Upper lobe of left lung (tissue), 6 donors: ENCODE results near the gene OR10G4. TPM values are rescaled to one million over a fixed set of nuclear protein-coding genes. Genes with fewer than 3 reads are reported as not detected.

Source experiments
- ATAC-seq, 2 donors: fragments of 200-7000 bp; cut with Tn5 transposase; one replicate each; pipeline ENCODE4 v1.9.1; 2022; ENCODE audit warnings: mild to moderate bottlenecking in 2 of 2, moderate library complexity in 2 of 2; ENCODE audit not compliant: low FRiP score in 2 of 2
- DNase-seq, 2 donors: peaks; one replicate each; pipeline ENCODE4 v3.0.0-alpha.2; 2019 to 2020
- H3K27ac ChIP-seq, 4 donors: fragments of 200-600 bp; sonication (generic); one replicate each; pipeline ENCODE4 v1.5.1; 2016 to 2019
- H3K27me3 ChIP-seq, 4 donors: fragments of 200-600 bp; sonication (generic); one replicate each; pipeline ENCODE4 v1.5.1; 2017 to 2019
- H3K36me3 ChIP-seq, 4 donors: fragments of 200-600 bp; sonication (generic); one replicate each; pipeline ENCODE4 v1.5.1; 2016 to 2019
- H3K4me1 ChIP-seq, 4 donors: fragments of 200-600 bp; sonication (generic); one replicate each; pipeline ENCODE4 v1.5.1; 2018 to 2019
- H3K4me3 ChIP-seq, 4 donors: fragments of 200-600 bp; sonication (generic); one replicate each; pipeline ENCODE4 v1.5.1; 2017 to 2019; ENCODE audit warnings: mild to moderate bottlenecking in 2 of 4, moderate library complexity in 1 of 4
- H3K9me3 ChIP-seq, 4 donors: fragments of 200-600 bp; sonication (generic); one replicate each; pipeline ENCODE4 v1.5.1; 2018 to 2019
- CTCF ChIP-seq, 6 experiments: fragments of 450-650 bp in 4 of 6; fragments of 200-600 bp in 2 of 6; sonication (generic) in 2 of 6; IDR thresholded peaks; one replicate each; pipeline ENCODE4 v1.5.1; 2016 to 2019; ENCODE audit warnings: antibody characterized with exemption in 6 of 6
- EP300 ChIP-seq, 4 donors: sonication (generic); formaldehyde crosslinking; IDR thresholded peaks; one replicate each; pipeline ENCODE4 v1.5.1; 2017; ENCODE audit warnings: antibody characterized with exemption in 4 of 4, control low read depth in 2 of 4
- POLR2A ChIP-seq, 4 donors: fragments of 450-650 bp; IDR thresholded peaks; one replicate each; pipeline ENCODE4 v1.5.1; 2016 to 2017; ENCODE audit warnings: antibody characterized with exemption in 4 of 4, mild to moderate bottlenecking in 2 of 4
- POLR2AphosphoS5 ChIP-seq, 2 donors: sonication (generic); formaldehyde crosslinking; IDR thresholded peaks; one replicate each; pipeline ENCODE4 v1.5.1; 2017; ENCODE audit warnings: antibody characterized with exemption in 2 of 2
- WGBS, 2 donors: methylation state at CpG; one replicate each; pipeline ENCODE4 v1.1.5; 2017 to 2018; 5-methylcytosine and 5-hydroxymethylcytosine counted together
- total RNA-seq, 6 donors: library from RNA; depleted of rRNA in 4 of 6; stranded (reverse); fragments of >200 nt in 4 of 6; gene quantifications; one replicate each; pipeline versions ENCODE4 v1.1.0 to v1.2.1, GENCODE V29; 2016 to 2021
- donor health status: DM: no; HTN: no; CAD: no; lungs with moderate emphysema.
- donor health status: DM: no; HTN: yes; CAD: no; lungs with severe emphysema.

Gene OR10G4
- total RNA-seq, 6 donors from 2014 or later, result not detected

- TF ChIP-seq POLR2A (IDR thresholded peaks at IDR 0.05), result no peak
- no peak for TF ChIP-seq EP300 (IDR thresholded peaks at IDR 0.05)
- no peak for TF ChIP-seq POLR2AphosphoS5 (IDR thresholded peaks at IDR 0.05)
- TF ChIP-seq CTCF (IDR thresholded peaks at IDR 0.05), result no peak
- 0 to 13% methylated on average over 1 of the region's 1 CpG for WGBS, 2 donors
- ATAC-seq, result no peak
Observed at GRCh38 chr11:124041254-124041653, 28.5 kb downstream of the OR10G4 start, which contains the start of gene OR10G7. OR10G7 (minus strand) TSS chr11:124041325; CDS start chr11:124039001, 2,324 bp downstream.

DNA sequence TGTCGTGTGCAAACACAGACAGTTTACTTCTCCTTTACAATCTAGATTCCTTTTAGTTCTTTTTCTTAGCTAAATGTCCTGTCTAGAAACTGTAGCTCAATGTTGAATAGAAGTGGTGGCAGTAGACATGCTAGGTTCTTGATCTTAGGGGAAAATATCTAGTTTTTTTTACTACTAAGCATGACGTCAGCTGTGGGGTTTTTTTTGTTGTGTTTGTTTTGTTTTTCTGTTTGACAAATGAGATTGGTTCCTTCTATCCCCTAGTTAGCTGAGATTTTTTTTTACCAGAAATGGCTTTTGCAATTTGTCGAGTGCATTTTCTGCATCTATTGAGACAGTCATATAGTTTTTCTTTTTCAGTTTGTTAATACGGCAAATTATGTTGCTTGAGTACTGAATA lies 30.6 kb downstream of the OR10G4 start:
- no peak for DNase-seq
- Histone ChIP-seq H3K9me3 (no peaks in the 10 kb centered on the region), H3K36me3 (no peaks in the 10 kb centered on the region), H3K27me3 (no peaks in the 10 kb centered on the region), H3K4me3 (no peak overlapping the region), H3K4me1 (no peaks in the 10 kb centered on the region), H3K27ac (no peak overlapping the region)
- ATAC-seq, result no peak
- no peak for TF ChIP-seq POLR2A (IDR thresholded peaks at IDR 0.05)
- TF ChIP-seq EP300 (IDR thresholded peaks at IDR 0.05), result no peak
- no peak for TF ChIP-seq POLR2AphosphoS5 (IDR thresholded peaks at IDR 0.05)
- TF ChIP-seq CTCF (IDR thresholded peaks at IDR 0.05), result no peak
- 75 to 78% methylated on average over 4 of the region's 4 CpGs for WGBS, 2 donors

More at GRCh38 chr11:124041254-124041653, 28.5 kb downstream of the OR10G4 start, which contains the start of gene OR10G7:
- H3K4me1 ChIP-seq, result no peaks in the 10 kb centered on the region
- H3K27me3 ChIP-seq, result no peaks in the 10 kb centered on the region
- no peak for DNase-seq
- H3K9me3 ChIP-seq, result no peaks in the 10 kb centered on the region
- H3K36me3 ChIP-seq, result no peaks in the 10 kb centered on the region
- H3K27ac ChIP-seq, result no peak within 1 kb of the TSS
- H3K4me3 ChIP-seq, result no peak within 1 kb of the TSS

- no peaks in the 10 kb centered on the region for H3K9me3 ChIP-seq
- H3K36me3 ChIP-seq, result no peaks in the 10 kb centered on the region
- H3K4me1 ChIP-seq, result no peaks in the 10 kb centered on the region
- no peak for ATAC-seq
- no peak for DNase-seq
- no peaks in the 10 kb centered on the region for H3K27me3 ChIP-seq
- TF ChIP-seq POLR2A (IDR thresholded peaks at IDR 0.05) (no peak), CTCF (IDR thresholded peaks at IDR 0.05) (no peak), EP300 (IDR thresholded peaks at IDR 0.05) (no peak), POLR2AphosphoS5 (IDR thresholded peaks at IDR 0.05) (no peak)
- no peak overlapping the region for H3K4me3 ChIP-seq
- no peak overlapping the region for H3K27ac ChIP-seq
- 44 to 46% methylated on average over 1 of the region's 1 CpG for WGBS, 2 donors
Observed at GRCh38 chr11:124050748-124051147, 38.0 kb downstream of the OR10G4 start.

DNA sequence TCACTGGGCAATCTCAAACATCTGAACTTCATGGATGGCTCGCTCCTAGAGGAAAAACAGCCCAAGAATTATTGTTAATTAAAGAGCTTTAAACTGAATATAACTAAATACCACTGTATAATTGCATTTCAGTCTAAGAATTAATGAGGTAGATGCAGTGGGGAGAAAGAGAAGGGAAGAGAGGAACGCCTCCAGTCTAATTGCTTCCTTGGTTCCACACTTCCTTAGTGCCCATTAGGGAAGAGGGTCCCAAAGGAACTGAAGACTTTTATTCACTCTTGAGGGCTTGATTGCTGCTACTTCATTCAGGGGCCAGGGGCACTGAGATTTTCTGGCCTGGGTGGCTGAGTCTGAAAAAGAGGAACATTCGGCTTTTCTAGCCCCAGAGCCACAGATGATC lies 40.2 kb downstream of the OR10G4 start:
- Histone ChIP-seq H3K4me3 (no peak overlapping the region), H3K9me3 (no peaks in the 10 kb centered on the region), H3K27me3 (no peaks in the 10 kb centered on the region), H3K4me1 (no peaks in the 10 kb centered on the region), H3K36me3 (no peaks in the 10 kb centered on the region), H3K27ac (no peak overlapping the region)
- DNase-seq, result no peak
- ATAC-seq, result no peak
- WGBS, 2 donors, result 87 to 95% methylated on average over 3 of the region's 3 CpGs
- no peak for TF ChIP-seq POLR2AphosphoS5 (IDR thresholded peaks at IDR 0.05)
- TF ChIP-seq EP300 (IDR thresholded peaks at IDR 0.05), result no peak
- no peak for TF ChIP-seq POLR2A (IDR thresholded peaks at IDR 0.05)
- TF ChIP-seq CTCF (IDR thresholded peaks at IDR 0.05), result no peak

Other genes with a start within 250 kb of the OR10G4 start
- gene OR6M1, start 206.6 kb upstream of the OR10G4 start, total RNA-seq, result not detected
- not detected for gene TMEM225, start 127.3 kb upstream of the OR10G4 start, total RNA-seq
- not detected for gene OR8D4, start 110.8 kb upstream of the OR10G4 start, total RNA-seq
- gene OR4D5, start 73.4 kb upstream of the OR10G4 start, total RNA-seq, result not detected
- gene OR6T1, start 69.2 kb upstream of the OR10G4 start, total RNA-seq, result not detected
- not detected for gene OR10S1, start 35.2 kb upstream of the OR10G4 start, total RNA-seq
- gene OR10G6, start 17.8 kb upstream of the OR10G4 start, total RNA-seq, result not detected
- not detected for gene OR10G9, start 10.0 kb downstream of the OR10G4 start, total RNA-seq
- not detected for gene OR10G8, start 13.8 kb downstream of the OR10G4 start, total RNA-seq
- gene OR10G7, start 28.3 kb downstream of the OR10G4 start, total RNA-seq, result not detected
- gene VWA5A, start 102.5 kb downstream of the OR10G4 start, total RNA-seq, result 10 to 100 TPM; 16.4 to 39.0 (median 32.9) TPM
- gene OR10D3, start 170.3 kb downstream of the OR10G4 start, total RNA-seq, result not detected
- gene OR8G1, start 228.1 kb downstream of the OR10G4 start, total RNA-seq, result not detected
- gene OR8G5, start 243.4 kb downstream of the OR10G4 start, total RNA-seq, result under 1 TPM in 1 of 6 donors, not detected in 5; 0.64 TPM